ENCODE data around the gene PGF. TPM values are rescaled to one million over a fixed set of nuclear protein-coding genes. Genes with fewer than 3 reads are reported as not detected.
A peak's percentile ranks its signal among the peaks of the same experiment; 100 is the strongest.

PGF gene
- total and polyA plus RNA-seq, 8 donors = 1.8 to 13.3 (median 6.4) TPM; not detected in 1

GRCh38 chr14:74919421-74920165, 35.8 kb downstream of the PGF start:
- Histone ChIP-seq H3K36me3 (peaks cover 0 to 7% (median 0%) of the 10 kb centered on the region in 4 donors), H3K9me3 (no peaks in the 10 kb centered on the region), H3K4me1 (peaks cover 7 to 38% (median 23%) of the 10 kb centered on the region in 4 donors), H3K27ac (no peak overlapping the region), H3K4me3 (no peak overlapping the region), H3K27me3 (peaks cover 0 to 21% (median 12%) of the 10 kb centered on the region in 3 donors)
- WGBS, 5 donors = 83 to 90% (median 88%) methylated on average over 22 of the region's 22 CpGs
- intact Hi-C loops (cut with DNase I; ENCODE audit: low total_unique reads) = loop anchor here (10.0 kb wide), 1 partner anchor 165 kb away; no protein-coding TSS in a partner anchor
- TF ChIP-seq POLR2A (IDR thresholded peaks at IDR 0.05) = no peak
- TF ChIP-seq CTCF (IDR thresholded peaks at IDR 0.05) = no peak
- TF ChIP-seq POLR2AphosphoS5 (IDR thresholded peaks at IDR 0.05) = no peak
- no peak for TF ChIP-seq EP300 (IDR thresholded peaks at IDR 0.05)
- DNase-seq = no peak

- Histone ChIP-seq H3K4me1 (peaks cover 7 to 40% (median 23%) of the 10 kb centered on the region in 4 donors), H3K27me3 (peaks cover 0 to 13% (median 5%) of the 10 kb centered on the region in 3 donors), H3K4me3 (no peak overlapping the region), H3K9me3 (no peaks in the 10 kb centered on the region), H3K27ac (peak overlapping the region in 1 of 5 donors; percentile 62), H3K36me3 (peaks cover 0 to 7% (median 0%) of the 10 kb centered on the region in 4 donors)
- TF ChIP-seq EP300 (IDR thresholded peaks at IDR 0.05) (no peak), POLR2A (IDR thresholded peaks at IDR 0.05) (no peak), CTCF (IDR thresholded peaks at IDR 0.05) (no peak), POLR2AphosphoS5 (IDR thresholded peaks at IDR 0.05) (no peak)
- 82 to 95% (median 92%) methylated on average over 4 to 9 of the region's 9 CpGs for WGBS, 5 donors
- intact Hi-C loops (cut with DNase I; ENCODE audit: low total_unique reads) = loop anchor here (10.0 kb wide), 1 partner anchor 166 kb away; no protein-coding TSS in a partner anchor
- DNase-seq = no peak
Measured at GRCh38 chr14:74918380-74918779, 37.0 kb downstream of the PGF start.

GRCh38 chr14:74917646-74918081, 37.7 kb downstream of the PGF start:
- TF ChIP-seq CTCF (IDR thresholded peaks at IDR 0.05) = no peak
- TF ChIP-seq EP300 (IDR thresholded peaks at IDR 0.05) = no peak
- TF ChIP-seq POLR2A (IDR thresholded peaks at IDR 0.05) = no peak
- TF ChIP-seq POLR2AphosphoS5 (IDR thresholded peaks at IDR 0.05) = no peak
- intact Hi-C loops (cut with DNase I; ENCODE audit: low total_unique reads) = loop anchor here (10.0 kb wide), 1 partner anchor 167 kb away; no protein-coding TSS in a partner anchor
- H3K36me3 ChIP-seq = peaks cover 0 to 7% (median 0%) of the 10 kb centered on the region in 4 donors
- peaks cover 0 to 5% (median 0%) of the 10 kb centered on the region in 3 donors for H3K27me3 ChIP-seq
- peaks cover 4 to 33% (median 15%) of the 10 kb centered on the region in 4 donors for H3K4me1 ChIP-seq
- WGBS, 5 donors = 63 to 70% (median 66%) methylated on average over 13 of the region's 13 CpGs
- no peaks in the 10 kb centered on the region for H3K9me3 ChIP-seq
- no peak overlapping the region for H3K4me3 ChIP-seq
- peak overlapping the region in 3 of 5 donors; percentile 39 to 65 (median 62) for H3K27ac ChIP-seq
- DNase-seq = peak in 1 of 2 donors; percentile 64

- intact Hi-C loops (cut with DNase I; ENCODE audit: low total_unique reads) = loop anchor here (10.0 kb wide), 1 partner anchor 168 kb away; no protein-coding TSS in a partner anchor
- H3K36me3 ChIP-seq = peaks cover 0 to 7% (median 0%) of the 10 kb centered on the region in 4 donors
Measured at GRCh38 chr14:74917178-74917543, 38.2 kb downstream of the PGF start.

More at GRCh38 chr14:74917178-74917543, 38.2 kb downstream of the PGF start:
- Histone ChIP-seq H3K27ac (peak overlapping the region in 4 of 5 donors; percentile 21 to 65 (median 50)), H3K4me1 (peaks cover 0 to 28% (median 11%) of the 10 kb centered on the region in 4 donors), H3K27me3 (peaks cover 0 to under 1% (median 0%) of the 10 kb centered on the region in 3 donors), H3K4me3 (no peak overlapping the region), H3K9me3 (no peaks in the 10 kb centered on the region)
- 89 to 96% (median 91%) methylated on average over 5 of the region's 5 CpGs for WGBS, 5 donors
- TF ChIP-seq CTCF (IDR thresholded peaks at IDR 0.05) (no peak), POLR2AphosphoS5 (IDR thresholded peaks at IDR 0.05) (no peak), EP300 (IDR thresholded peaks at IDR 0.05) (no peak), POLR2A (IDR thresholded peaks at IDR 0.05) (no peak)
- DNase-seq = no peak
